HG02588 (cell line): Measurements from ENCODE around the gene EVA1C.
"Not testable (repeated sequence)": the region's sequence is repeated elsewhere in the genome, so short reads cannot be mapped to it uniquely, and the experiment has no call there.

ENCODE experiments used
- ATAC-seq: cut with Tn5 transposase; IDR thresholded peaks from one replicate; pipeline ENCODE4 v1.9.1; 2021; ENCODE audit warnings: mild to moderate bottlenecking, moderate library complexity; ENCODE audit not compliant: unreplicated experiment

EVA1C gene

GRCh38 chr21:32459972-32460371, 47.5 kb downstream of the EVA1C start:
- ATAC-seq = no peak

- ATAC-seq = no peak
Measured at GRCh38 chr21:32461503-32461902, 49.0 kb downstream of the EVA1C start.

- ATAC-seq = not testable (repeated sequence)
Measured at GRCh38 chr21:32462564-32462963, 50.1 kb downstream of the EVA1C start.

GRCh38 chr21:32463367-32463766, 50.9 kb downstream of the EVA1C start:
- no peak for ATAC-seq

- ATAC-seq = no peak
Measured at GRCh38 chr21:32463889-32464300, 51.4 kb downstream of the EVA1C start.

- ATAC-seq = no peak
Measured at GRCh38 chr21:32467291-32467690, 54.8 kb downstream of the EVA1C start.

GRCh38 chr21:32468681-32469111, 56.2 kb downstream of the EVA1C start:
- no peak for ATAC-seq

GRCh38 chr21:32469628-32470027, 57.1 kb downstream of the EVA1C start:
- ATAC-seq = no peak

GRCh38 chr21:32470206-32470605, 57.7 kb downstream of the EVA1C start:
- ATAC-seq = no peak

GRCh38 chr21:32472890-32473765, 60.6 kb downstream of the EVA1C start:
- ATAC-seq = no peak

- no peak for ATAC-seq
Measured at GRCh38 chr21:32474179-32475059, 61.9 kb downstream of the EVA1C start.

- ATAC-seq = no peak
Measured at GRCh38 chr21:32475162-32475812, 62.8 kb downstream of the EVA1C start.

GRCh38 chr21:32476661-32477423, 64.3 kb downstream of the EVA1C start:
- ATAC-seq = no peak

- no peak for ATAC-seq
Measured at GRCh38 chr21:32477424-32477745, 64.9 kb downstream of the EVA1C start.

- ATAC-seq = no peak
Measured at GRCh38 chr21:32481875-32482408, 69.4 kb downstream of the EVA1C start.

- ATAC-seq = no peak
Measured at GRCh38 chr21:32482565-32483292, 70.2 kb downstream of the EVA1C start.

- no peak for ATAC-seq
Measured at GRCh38 chr21:32483293-32483595, 70.7 kb downstream of the EVA1C start.

GRCh38 chr21:32484706-32485380, 72.3 kb downstream of the EVA1C start:
- no peak for ATAC-seq

- ATAC-seq = no peak
Measured at GRCh38 chr21:32492376-32492775, 79.9 kb downstream of the EVA1C start.
